Breast epithelium (tissue), 4 donors: ENCODE results near the gene OGFR. TPM values are rescaled to one million over a fixed set of nuclear protein-coding genes. Genes with fewer than 3 reads are reported as not detected.

Experiments
- DNase-seq, 2 donors: peaks; one replicate each; pipeline ENCODE4 v3.0.0-alpha.2; 2019; ENCODE audit warnings: low spot score in 2 of 2
- H3K27ac ChIP-seq, 2 donors: fragments of 200-600 bp; sonication (generic) in 1 of 2; one replicate each; pipeline ENCODE4 v1.5.1; 2016 to 2019; ENCODE audit warnings: mild to moderate bottlenecking in 1 of 2
- H3K27me3 ChIP-seq, 2 donors: fragments of 200-600 bp; sonication (generic) in 1 of 2; one replicate each; pipeline versions ENCODE4 v1.5.1 to v1.6.0; 2017 to 2019; ENCODE audit warnings: control low read depth in 1 of 2, mild to moderate bottlenecking in 1 of 2
- H3K36me3 ChIP-seq: fragments of 200-600 bp; one replicate; pipeline ENCODE4 v1.5.1; 2019
- H3K4me1 ChIP-seq, 2 donors: fragments of 200-600 bp; sonication (generic); one replicate each; pipeline ENCODE4 v1.5.1; 2016 to 2019; ENCODE audit warnings: control low read depth in 1 of 2
- H3K4me3 ChIP-seq, 3 donors: fragments of 200-600 bp; sonication (generic); 1 replicate in 2 of 3; 2 replicates in 1 of 3; pipeline ENCODE4 v1.5.1; 2016 to 2019; ENCODE audit warnings: mild to moderate bottlenecking in 3 of 3, moderate library complexity in 2 of 3
- H3K9me3 ChIP-seq, 2 donors: fragments of 200-600 bp; sonication (generic) in 1 of 2; one replicate each; pipeline ENCODE4 v1.5.1; 2016 to 2019; ENCODE audit warnings: control low read depth in 1 of 2
- POLR2A ChIP-seq: fragments of 450-650 bp; IDR thresholded peaks from one replicate; pipeline ENCODE4 v1.6.1; 2016; ENCODE audit warnings: antibody characterized with exemption, mild to moderate bottlenecking, moderate library complexity
- POLR2AphosphoS5 ChIP-seq, 3 donors: sonication (generic); formaldehyde crosslinking; IDR thresholded peaks; one replicate each; pipeline ENCODE4 v1.6.1; 2017; ENCODE audit warnings: antibody characterized with exemption in 3 of 3
- intact Hi-C: fragments of 100-400 bp; cut with DNase I; formaldehyde crosslinking; loops from one replicate; pipeline ENCODE4 v1.15.1; 2023; ENCODE audit warnings: low total_unique reads
- total RNA-seq, 3 donors: library from RNA; depleted of rRNA; stranded (reverse); fragments of >200 nt; gene quantifications; one replicate each; pipeline ENCODE4 v1.1.0, GENCODE V29; 2016
- TF ChIP-seq, protein P1 (sequence below), 3 donors: fragments of 450-650 bp; IDR thresholded peaks; one replicate each; pipeline ENCODE4 v1.5.1; 2016 to 2017; ENCODE audit warnings: antibody characterized with exemption in 3 of 3, mild to moderate bottlenecking in 3 of 3, moderate library complexity in 3 of 3

The OGFR gene
- total RNA-seq, 3 donors from 2014 or later, result 38.5 to 45.3 (median 44.2) TPM

DNA sequence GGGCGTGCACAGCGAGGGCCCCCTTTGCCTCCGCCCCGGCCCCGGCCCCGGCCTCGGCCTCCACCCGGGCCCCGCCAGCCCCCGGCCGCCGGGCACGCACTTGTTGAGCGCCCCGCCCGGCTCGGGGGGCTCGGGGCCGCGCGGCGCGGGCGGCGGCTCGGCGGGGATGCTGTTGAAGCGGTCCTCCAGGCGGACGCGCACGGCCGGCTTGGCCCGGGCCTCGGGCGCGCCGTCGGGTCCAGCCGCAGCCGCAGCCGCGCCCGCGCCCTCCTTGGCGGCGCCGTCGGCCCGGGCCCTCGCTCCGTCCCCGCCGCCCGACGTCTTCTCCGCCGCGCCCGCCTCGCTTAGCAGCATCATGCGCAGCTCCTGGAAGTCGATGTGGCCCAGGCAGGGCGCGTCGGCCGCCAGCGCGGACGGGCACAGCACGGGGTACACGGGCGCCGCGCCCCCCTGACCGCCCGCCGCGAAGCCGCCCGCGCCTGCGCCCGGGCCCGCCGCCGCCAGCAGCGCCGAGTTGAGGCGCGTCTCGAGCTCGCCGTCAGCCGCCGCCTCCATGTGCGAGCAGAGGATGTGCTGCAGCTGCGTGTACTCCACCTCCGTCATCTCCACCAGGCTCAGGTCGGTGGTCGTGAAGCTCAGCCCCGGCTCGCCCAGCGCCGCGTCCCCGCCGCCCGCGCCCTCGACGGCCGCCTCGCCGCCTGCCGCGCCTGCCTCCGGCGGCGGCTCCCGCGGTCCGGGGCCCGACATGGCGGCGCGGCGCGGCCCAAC is 56.5 kb downstream of the OGFR start:
- TF ChIP-seq POLR2AphosphoS5 (IDR thresholded peaks at IDR 0.05) (no peak), POLR2A (no peak)
- TF ChIP-seq, protein P1, sequence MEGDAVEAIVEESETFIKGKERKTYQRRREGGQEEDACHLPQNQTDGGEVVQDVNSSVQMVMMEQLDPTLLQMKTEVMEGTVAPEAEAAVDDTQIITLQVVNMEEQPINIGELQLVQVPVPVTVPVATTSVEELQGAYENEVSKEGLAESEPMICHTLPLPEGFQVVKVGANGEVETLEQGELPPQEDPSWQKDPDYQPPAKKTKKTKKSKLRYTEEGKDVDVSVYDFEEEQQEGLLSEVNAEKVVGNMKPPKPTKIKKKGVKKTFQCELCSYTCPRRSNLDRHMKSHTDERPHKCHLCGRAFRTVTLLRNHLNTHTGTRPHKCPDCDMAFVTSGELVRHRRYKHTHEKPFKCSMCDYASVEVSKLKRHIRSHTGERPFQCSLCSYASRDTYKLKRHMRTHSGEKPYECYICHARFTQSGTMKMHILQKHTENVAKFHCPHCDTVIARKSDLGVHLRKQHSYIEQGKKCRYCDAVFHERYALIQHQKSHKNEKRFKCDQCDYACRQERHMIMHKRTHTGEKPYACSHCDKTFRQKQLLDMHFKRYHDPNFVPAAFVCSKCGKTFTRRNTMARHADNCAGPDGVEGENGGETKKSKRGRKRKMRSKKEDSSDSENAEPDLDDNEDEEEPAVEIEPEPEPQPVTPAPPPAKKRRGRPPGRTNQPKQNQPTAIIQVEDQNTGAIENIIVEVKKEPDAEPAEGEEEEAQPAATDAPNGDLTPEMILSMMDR (IDR thresholded peaks at IDR 0.05), result no peak
- H3K36me3 ChIP-seq, result no peaks in the 10 kb centered on the region
- intact Hi-C loops, result no loop called here
- peak overlapping the region in 1 of 2 donors; percentile 82 for H3K27ac ChIP-seq
- H3K27me3 ChIP-seq, result no peaks in the 10 kb centered on the region
- H3K4me1 ChIP-seq, result no peaks in the 10 kb centered on the region
- DNase-seq, result peak in 1 of 2 donors; percentile 50
- H3K9me3 ChIP-seq, result no peaks in the 10 kb centered on the region
- peak overlapping the region; percentile 40 to 88 (median 55) for H3K4me3 ChIP-seq

DNA sequence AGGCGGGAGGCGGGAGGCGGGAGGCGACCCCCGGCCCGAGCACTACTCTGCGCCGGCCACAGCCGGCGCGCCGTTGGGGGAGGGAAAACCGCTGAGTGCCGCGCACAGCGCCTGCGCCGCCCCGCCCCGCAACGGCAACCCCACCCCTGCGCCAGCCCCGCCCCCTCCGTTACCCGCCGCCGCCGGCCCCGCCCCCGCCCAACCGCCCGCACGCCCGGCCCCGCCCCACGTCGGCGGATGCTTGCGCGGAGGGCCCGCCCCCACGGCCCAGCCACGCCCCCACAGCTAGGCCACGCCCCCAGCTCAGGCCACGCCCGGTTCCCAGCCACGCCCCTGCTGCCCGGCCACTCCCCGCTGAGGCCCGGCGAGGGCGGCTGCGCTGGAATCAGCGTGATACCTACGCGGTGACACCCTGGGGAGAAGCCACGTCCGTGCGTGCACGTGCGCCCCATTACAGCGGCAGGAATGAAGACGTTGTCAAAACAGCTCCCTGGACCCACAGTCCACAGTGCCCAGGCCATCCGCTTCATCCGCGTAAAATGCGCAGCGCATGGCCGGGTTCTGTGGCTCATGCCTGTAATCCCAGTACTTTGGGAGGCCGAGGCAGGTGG is 57.2 kb downstream of the OGFR start, which contains the start of gene TCFL5:
TCFL5 (minus strand) TSS at position 97 of the 611 bp plus-strand sequence. CDS start 152 bp downstream, outside the sequence.
- H3K27ac ChIP-seq, result peak within 1 kb of the TSS; percentile 71 to 82
- H3K9me3 ChIP-seq, result no peaks in the 10 kb centered on the region
- peak within 1 kb of the TSS; percentile 40 to 88 (median 55) for H3K4me3 ChIP-seq
- DNase-seq, result peak; percentile 78 to 92
- H3K36me3 ChIP-seq, result no peaks in the 10 kb centered on the region
- H3K27me3 ChIP-seq, result no peaks in the 10 kb centered on the region
- intact Hi-C loops, result no loop called here
- H3K4me1 ChIP-seq, result no peaks in the 10 kb centered on the region
- TF ChIP-seq POLR2AphosphoS5 (IDR thresholded peaks at IDR 0.05), result peak; percentile 54 to 70 (median 55)
- TF ChIP-seq, protein P1 (IDR thresholded peaks at IDR 0.05), result no peak

Other genes with a start within 250 kb of the OGFR start
- gene SLCO4A1, start 162.3 kb upstream of the OGFR start, total RNA-seq, result 10 to 100 TPM in 2 of 3 donors, 1 to 10 TPM in 1; 8.8 to 26.5 (median 15.4) TPM
- under 1 TPM in 1 of 3 donors, not detected in 2; under 0.01 TPM for gene NTSR1, start 96.0 kb upstream of the OGFR start, total RNA-seq
- 10 to 100 TPM in 2 of 3 donors, 1 to 10 TPM in 1; 8.5 to 12.9 (median 12.5) TPM for gene MRGBP, start 8.4 kb upstream of the OGFR start, total RNA-seq
- gene COL9A3, start 12.2 kb downstream of the OGFR start, total RNA-seq, result 10 to 100 TPM in 1 of 3 donors, 1 to 10 TPM in 1, under 1 TPM in 1; 0.16 to 10.2 (median 5.0) TPM
- 10 to 100 TPM in 2 of 3 donors, 1 to 10 TPM in 1; 7.8 to 21.0 (median 12.5) TPM for gene TCFL5, start 57.0 kb downstream of the OGFR start, total RNA-seq
- 10 to 100 TPM; 59.8 to 83.1 (median 64.9) TPM for gene DIDO1, start 121.7 kb downstream of the OGFR start, total RNA-seq
- gene GID8, start 133.3 kb downstream of the OGFR start, total RNA-seq, result 10 to 100 TPM; 30.2 to 36.7 (median 31.8) TPM
- gene SLC17A9, start 147.9 kb downstream of the OGFR start, total RNA-seq, result 1 to 10 TPM; 2.2 to 4.9 (median 2.7) TPM
- not detected for gene BHLHE23, start 202.1 kb downstream of the OGFR start, total RNA-seq